HCT116 (cell line): ENCODE data around the gene ST3GAL5. TPM values are rescaled to one million over a fixed set of nuclear protein-coding genes. Genes with fewer than 3 reads are reported as not detected.
A peak's percentile ranks its signal among the peaks of the same experiment; 100 is the strongest.

Experiments used
- ATAC-seq: fragments of 200-7000 bp; cut with Tn5 transposase; 2 replicates; pipeline ENCODE4 v1.9.1; 2020; ENCODE audit warnings: mild to moderate bottlenecking, moderate library complexity
- BruUV-seq: library from RNA; stranded (reverse); fragments of 400-500 nt; replicated peaks from 2 replicates; lab custom pipeline; 2021; lab: Mats Ljungman, UMichigan
- CTCF ChIA-PET: fragments of 300-600 bp; sonication (Branson Sonifier 250); formaldehyde crosslinking; loops from one replicate; lab custom pipeline; 2021; ENCODE audit warnings: antibody characterized with exemption; lab: Charles Lee
- POLR2A ChIA-PET: fragments of 300-600, 350-600 bp; sonication (Branson Sonifier 250); formaldehyde crosslinking; loops from one replicate; lab custom pipeline; 2021; ENCODE audit warnings: antibody characterized with exemption; lab: Charles Lee
- RAD21 ChIA-PET, 2 experiments: fragments of 300-600 bp; sonication (Branson Sonifier 250); formaldehyde crosslinking; loops; one replicate each; lab custom pipeline; 2023; ENCODE audit warnings: low total read pairs in 2 of 2; ENCODE audit not compliant: uncharacterized antibody in 2 of 2, unreplicated experiment in 2 of 2, low non-redundant PET in 1 of 2; lab: Charles Lee
- DNase-seq: peaks from one replicate; pipeline ENCODE4 v3.0.0-alpha.2; 2010; ENCODE audit warnings: low read depth, low spot score
- H2AFZ ChIP-seq: fragments of 200-600 bp; shearing (Covaris generic), sonication (generic); 2 replicates; pipeline ENCODE4 v1.6.1; 2017; ENCODE audit warnings: low read depth, mixed run types, mixed read lengths, antibody characterized with exemption, low read length; ENCODE audit not compliant: poor library complexity, severe bottlenecking
- H3K27ac ChIP-seq: 2 replicates; pipeline ENCODE4 v1.5.1; 2012; ENCODE audit warnings: low read depth, low read length
- H3K27me3 ChIP-seq: fragments of 200-600 bp; sonication (generic); 2 replicates; pipeline ENCODE4 v1.6.1; 2016; ENCODE audit warnings: mixed run types, low read length, mixed read lengths; ENCODE audit not compliant: insufficient read depth
- H3K36me3 ChIP-seq, 2 experiments: fragments of 200-500 bp in 1 of 2; fragments of 200-600 bp in 1 of 2; sonication (Bioruptor generic) in 1 of 2; sonication (generic) in 1 of 2; 2 replicates each; pipeline versions ENCODE4 v1.5.1 to v1.6.1; 2014 to 2016; ENCODE audit warnings: low read length in 2 of 2, inconsistent platforms in 1 of 2, mixed read lengths in 1 of 2, mixed run types in 1 of 2; ENCODE audit not compliant: insufficient read depth in 2 of 2, control insufficient read depth in 1 of 2
- H3K4me1 ChIP-seq, 2 experiments: fragments of 200-600 bp in 1 of 2; sonication (generic) in 1 of 2; 2 replicates each; pipeline versions ENCODE4 v1.5.1 to v1.6.1; 2012 to 2017; ENCODE audit warnings: low read length in 2 of 2, inconsistent platforms in 1 of 2, mild to moderate bottlenecking in 1 of 2, mixed read lengths in 1 of 2, mixed run types in 1 of 2, moderate library complexity in 1 of 2; ENCODE audit not compliant: insufficient read depth in 2 of 2, control insufficient read depth in 1 of 2
- H3K4me2 ChIP-seq: fragments of 200-600 bp; sonication (generic); 2 replicates; pipeline ENCODE4 v1.6.1; 2017; ENCODE audit warnings: mixed run types, low read length, mixed read lengths
- H3K4me3 ChIP-seq, 2 experiments: fragments of 200-600 bp in 1 of 2; sonication (generic) in 1 of 2; replicated peaks in 1 of 2; 2 replicates each; pipeline ENCODE4 v1.5.1; 2011 to 2016; ENCODE audit warnings: low read length in 2 of 2, control low read depth in 1 of 2, low read depth in 1 of 2, mild to moderate bottlenecking in 1 of 2, mixed read lengths in 1 of 2, mixed run types in 1 of 2
- H3K79me2 ChIP-seq: fragments of 200-600 bp; sonication (generic); 2 replicates; pipeline ENCODE4 v1.6.1; 2017; ENCODE audit warnings: mild to moderate bottlenecking, mixed run types, low read length, moderate library complexity, mixed read lengths; ENCODE audit not compliant: insufficient read depth
- H3K9ac ChIP-seq: fragments of 200-600 bp; sonication (generic); 2 replicates; pipeline ENCODE4 v1.6.1; 2016; ENCODE audit warnings: low read length, mixed read lengths
- H3K9me2 ChIP-seq: fragments of 200-600 bp; sonication (generic), shearing (Covaris generic); 2 replicates; pipeline ENCODE4 v1.6.1; 2017; ENCODE audit warnings: mixed run types, mild to moderate bottlenecking, moderate library complexity; ENCODE audit not compliant: insufficient read depth
- H3K9me3 ChIP-seq, 2 experiments: fragments of 200-500 bp in 1 of 2; fragments of 200-600 bp in 1 of 2; sonication (Bioruptor generic) in 1 of 2; sonication (generic) in 1 of 2; 2 replicates each; pipeline ENCODE4 v1.6.1; 2014 to 2017; ENCODE audit warnings: low read length in 2 of 2, mixed read lengths in 2 of 2, inconsistent platforms in 1 of 2, low read depth in 1 of 2, mild to moderate bottlenecking in 1 of 2, mixed run types in 1 of 2, moderate library complexity in 1 of 2; ENCODE audit not compliant: control insufficient read depth in 1 of 2, insufficient read depth in 1 of 2
- H4K20me1 ChIP-seq: fragments of 200-600 bp; sonication (generic), shearing (Covaris generic); 2 replicates; pipeline ENCODE4 v1.6.1; 2017; ENCODE audit warnings: mixed run types, mild to moderate bottlenecking, moderate library complexity; ENCODE audit not compliant: insufficient read depth
- ELF1 ChIP-seq: IDR thresholded peaks from 2 replicates; pipeline ENCODE4 v1.6.1; 2012; ENCODE audit warnings: low read depth, borderline replicate concordance
- RAD21 ChIP-seq: IDR thresholded peaks from 2 replicates; pipeline ENCODE4 v1.6.1; 2012; ENCODE audit warnings: low read depth, mild to moderate bottlenecking
- intact Hi-C: fragments of 100-400 bp; cut with micrococcal nuclease; formaldehyde crosslinking; loops from 2 replicates; pipeline ENCODE4 v1.10.0; 2022
- total RNA-seq: library from RNA; stranded (reverse); gene quantifications from one replicate; pipeline ENCODE4 v1.2.1, GENCODE V29; 2021; ENCODE audit not compliant: unreplicated experiment
- TF ChIP-seq, protein P1 (sequence below), 3 experiments: fragments of 200-600 bp in 1 of 3; sonication (generic) in 1 of 3; IDR thresholded peaks in 2 of 3; conservative IDR thresholded peaks in 1 of 3; 2 replicates each; pipeline ENCODE4 v1.5.1; 2012 to 2017; ENCODE audit warnings: low read depth in 2 of 3, low read length in 2 of 3, antibody characterized with exemption in 1 of 3, borderline replicate concordance in 1 of 3, control low read depth in 1 of 3, mild to moderate bottlenecking in 1 of 3, mixed read lengths in 1 of 3, mixed run types in 1 of 3, moderate library complexity in 1 of 3; ENCODE audit not compliant: insufficient read depth in 1 of 3

ST3GAL5 gene
- total RNA-seq, 1 experiment from 2014 or later = 14.8 TPM

DNA sequence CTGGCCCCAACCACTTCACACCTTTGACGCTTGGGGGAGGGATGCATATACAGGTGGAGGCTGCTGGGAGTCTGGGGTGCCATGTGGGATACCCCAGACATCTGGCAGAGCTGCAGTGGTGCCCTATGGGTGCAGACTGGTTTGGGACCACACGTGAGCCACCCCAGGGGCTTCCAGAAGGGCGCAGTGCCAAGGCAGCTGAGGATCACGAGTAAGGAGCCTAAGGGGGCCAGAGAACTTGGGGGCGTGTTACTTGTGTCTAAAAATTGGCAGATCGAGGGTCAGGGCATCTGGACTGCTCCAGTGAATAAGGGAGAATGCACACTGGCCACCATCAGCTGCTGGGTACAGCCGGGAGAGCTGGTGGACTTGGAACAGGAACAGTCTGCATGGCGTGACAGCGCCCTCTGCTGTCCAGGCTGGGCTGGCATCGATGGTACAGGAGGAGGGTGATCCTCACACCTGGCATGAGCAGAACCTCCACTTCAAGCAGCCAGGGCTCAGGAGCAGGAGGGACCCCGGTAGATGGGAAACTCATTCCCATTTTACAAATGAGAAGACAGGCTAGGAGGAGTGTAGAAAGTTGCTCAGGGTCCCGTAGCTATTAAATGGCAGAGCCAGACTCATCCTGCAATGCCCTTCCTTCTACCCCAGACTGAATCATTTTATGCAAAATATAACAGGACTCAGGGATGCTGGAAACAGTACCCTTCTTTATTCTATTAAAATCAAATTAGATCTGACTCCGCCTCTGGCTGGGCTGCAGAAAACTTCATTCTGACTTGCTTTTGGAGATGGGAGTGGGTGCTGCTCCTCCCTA, 74.6 kb downstream of the ST3GAL5 start:
- no peaks in the 10 kb centered on the region for H4K20me1 ChIP-seq
- no peaks in the 10 kb centered on the region for H3K9me3 ChIP-seq
- no peak overlapping the region for H3K27ac ChIP-seq
- ChIA-PET CTCF (interaction anchor here (0.6 to 3.1 kb wide), 15 partner anchors 9 to 266 kb away, joined by 3 to 55 read pairs (median 4); partner anchors contain the start of gene ATOH8), RAD21 (interaction anchor here (0.9 to 2.4 kb wide), 9 partner anchors 61 to 177 kb away, joined by 3 to 19 read pairs (median 7); no protein-coding TSS in a partner anchor), POLR2A (interaction anchor here (1.4 kb wide), 1 partner anchor 85 kb away, joined by 3 read pairs; no protein-coding TSS in a partner anchor)
- TF ChIP-seq ELF1 (no peak), RAD21 (peak; percentile 99)
- TF ChIP-seq, protein P1, sequence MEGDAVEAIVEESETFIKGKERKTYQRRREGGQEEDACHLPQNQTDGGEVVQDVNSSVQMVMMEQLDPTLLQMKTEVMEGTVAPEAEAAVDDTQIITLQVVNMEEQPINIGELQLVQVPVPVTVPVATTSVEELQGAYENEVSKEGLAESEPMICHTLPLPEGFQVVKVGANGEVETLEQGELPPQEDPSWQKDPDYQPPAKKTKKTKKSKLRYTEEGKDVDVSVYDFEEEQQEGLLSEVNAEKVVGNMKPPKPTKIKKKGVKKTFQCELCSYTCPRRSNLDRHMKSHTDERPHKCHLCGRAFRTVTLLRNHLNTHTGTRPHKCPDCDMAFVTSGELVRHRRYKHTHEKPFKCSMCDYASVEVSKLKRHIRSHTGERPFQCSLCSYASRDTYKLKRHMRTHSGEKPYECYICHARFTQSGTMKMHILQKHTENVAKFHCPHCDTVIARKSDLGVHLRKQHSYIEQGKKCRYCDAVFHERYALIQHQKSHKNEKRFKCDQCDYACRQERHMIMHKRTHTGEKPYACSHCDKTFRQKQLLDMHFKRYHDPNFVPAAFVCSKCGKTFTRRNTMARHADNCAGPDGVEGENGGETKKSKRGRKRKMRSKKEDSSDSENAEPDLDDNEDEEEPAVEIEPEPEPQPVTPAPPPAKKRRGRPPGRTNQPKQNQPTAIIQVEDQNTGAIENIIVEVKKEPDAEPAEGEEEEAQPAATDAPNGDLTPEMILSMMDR (IDR thresholded peaks at IDR 0.05 in 2 of 3, conservative IDR thresholded peaks at IDR 0.05 in 1 of 3; ENCODE audit: borderline replicate concordance in 1 of 3, insufficient read depth in 1 of 3, low read depth in 2 of 3, low read length in 2 of 3) = peak; percentile 93 to 98 (median 96)
- no peaks in the 10 kb centered on the region for H3K9me2 ChIP-seq
- intact Hi-C loops = loop anchor here (1.0 kb wide), 3 partner anchors 64 to 177 kb away; no protein-coding TSS in a partner anchor
- H3K79me2 ChIP-seq = no peaks in the 10 kb centered on the region
- peak; percentile 99 for ATAC-seq
- no peaks in the 10 kb centered on the region for H3K36me3 ChIP-seq
- H3K4me3 ChIP-seq = no peak overlapping the region
- H2AFZ ChIP-seq = peak overlapping the region; percentile 67
- H3K27me3 ChIP-seq = no peaks in the 10 kb centered on the region
- DNase-seq = peak; percentile 76
- H3K9ac ChIP-seq = no peak overlapping the region
- H3K4me1 ChIP-seq = no peaks in the 10 kb centered on the region
- no TSS peak for BruUV-seq
- H3K4me2 ChIP-seq = 0 out of 2 replicates have a peak overlapping the region, but pooled peaks have one; percentile 6
